Activated CD4-positive, CD25-positive, alpha-beta regulatory T cell (primary cell): ENCODE measurements around the gene PUM1.

Experiments
- DNase-seq, 4 experiments: peaks; one replicate each; lab custom pipeline; 2025; lab: John Stamatoyannopoulos, UW

The PUM1 gene

GRCh38 chr1:30892671-30893073 is 172.8 kb downstream of the PUM1 start:
- DNase-seq, result no peak

- DNase-seq, result no peak
Measured at GRCh38 chr1:30891227-30891552, 174.3 kb downstream of the PUM1 start.

DNA sequence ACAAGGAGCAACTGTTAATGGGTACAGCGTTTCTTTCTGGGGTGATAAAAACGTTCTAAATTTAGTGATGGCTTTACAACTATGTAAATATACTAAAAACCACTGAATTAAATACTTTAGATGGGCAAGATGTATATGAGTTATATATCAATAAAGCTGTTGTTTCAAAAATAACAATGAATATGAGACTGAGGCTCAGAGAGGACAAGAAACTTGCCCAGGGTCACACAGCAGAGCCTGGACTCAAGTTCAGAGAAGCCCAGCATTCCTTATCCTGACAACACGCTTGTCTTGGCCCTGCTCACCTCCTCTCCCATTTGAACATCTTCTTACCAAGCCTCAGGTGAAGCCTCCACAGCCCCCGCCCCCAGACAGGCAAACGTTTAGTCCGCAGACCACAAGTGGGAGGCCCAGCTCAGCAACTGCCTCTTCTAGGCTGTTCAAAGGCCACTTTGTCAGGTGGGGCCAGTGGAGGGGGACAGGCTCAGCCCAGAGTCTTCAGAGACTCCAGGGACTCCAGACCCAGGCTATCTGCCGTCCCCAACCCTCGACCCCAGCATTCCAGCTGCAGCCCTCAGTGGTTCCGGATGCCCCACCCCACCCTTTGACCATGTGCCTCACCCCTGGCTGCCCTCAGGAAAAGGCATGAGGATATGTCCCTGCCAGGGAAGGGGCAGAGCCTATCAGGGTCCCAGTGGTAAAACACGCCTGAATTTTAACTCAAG is 174.9 kb downstream of the PUM1 start:
- DNase-seq, result no peak

GRCh38 chr1:30889511-30889910 is 176.0 kb downstream of the PUM1 start:
- no peak for DNase-seq

GRCh38 chr1:30888975-30889374 is 176.5 kb downstream of the PUM1 start:
- DNase-seq, result no peak

GRCh38 chr1:30888391-30888790 is 177.1 kb downstream of the PUM1 start:
- no peak for DNase-seq

DNA sequence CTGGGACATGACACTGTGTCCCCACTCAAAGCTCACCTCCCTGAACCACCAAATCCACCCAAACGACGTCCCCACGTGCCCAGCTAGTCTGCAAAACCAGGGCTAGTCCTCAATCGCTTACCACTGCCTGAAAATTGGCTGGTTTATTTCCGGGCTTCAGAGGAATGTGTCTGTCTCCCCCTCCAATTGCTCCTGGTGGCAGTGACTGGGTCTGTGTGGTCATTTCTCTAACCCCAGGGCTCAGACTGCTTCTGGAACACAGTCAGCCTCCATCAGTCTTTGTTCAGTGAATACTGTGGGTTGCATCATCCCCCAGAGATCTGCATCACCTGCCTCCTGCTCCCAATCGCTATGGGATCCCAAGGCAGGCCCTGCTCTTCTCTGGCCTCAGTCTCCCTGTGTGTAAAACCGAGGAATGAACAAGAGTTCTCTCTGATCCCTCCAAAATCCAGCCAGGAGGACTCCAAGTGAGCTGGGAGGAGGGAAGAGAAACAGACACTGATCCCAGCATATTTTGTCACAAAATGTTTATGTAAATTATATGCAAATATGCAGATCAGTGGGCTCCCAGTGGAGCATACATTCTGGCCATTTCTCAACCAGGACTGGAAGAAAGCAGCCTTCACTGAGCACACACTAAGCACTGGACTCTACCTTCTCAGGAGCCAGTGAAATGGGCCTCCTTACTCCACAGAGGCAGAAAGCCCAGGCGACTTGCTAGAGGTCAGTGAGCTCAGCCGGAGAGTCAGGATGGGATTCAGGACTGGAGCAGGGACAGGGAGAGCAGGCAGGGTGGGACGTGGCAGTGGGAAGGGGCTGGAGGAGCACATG is 177.8 kb downstream of the PUM1 start:
- no peak for DNase-seq

- DNase-seq, result no peak
Measured at GRCh38 chr1:30886710-30887428, 178.6 kb downstream of the PUM1 start.

DNA sequence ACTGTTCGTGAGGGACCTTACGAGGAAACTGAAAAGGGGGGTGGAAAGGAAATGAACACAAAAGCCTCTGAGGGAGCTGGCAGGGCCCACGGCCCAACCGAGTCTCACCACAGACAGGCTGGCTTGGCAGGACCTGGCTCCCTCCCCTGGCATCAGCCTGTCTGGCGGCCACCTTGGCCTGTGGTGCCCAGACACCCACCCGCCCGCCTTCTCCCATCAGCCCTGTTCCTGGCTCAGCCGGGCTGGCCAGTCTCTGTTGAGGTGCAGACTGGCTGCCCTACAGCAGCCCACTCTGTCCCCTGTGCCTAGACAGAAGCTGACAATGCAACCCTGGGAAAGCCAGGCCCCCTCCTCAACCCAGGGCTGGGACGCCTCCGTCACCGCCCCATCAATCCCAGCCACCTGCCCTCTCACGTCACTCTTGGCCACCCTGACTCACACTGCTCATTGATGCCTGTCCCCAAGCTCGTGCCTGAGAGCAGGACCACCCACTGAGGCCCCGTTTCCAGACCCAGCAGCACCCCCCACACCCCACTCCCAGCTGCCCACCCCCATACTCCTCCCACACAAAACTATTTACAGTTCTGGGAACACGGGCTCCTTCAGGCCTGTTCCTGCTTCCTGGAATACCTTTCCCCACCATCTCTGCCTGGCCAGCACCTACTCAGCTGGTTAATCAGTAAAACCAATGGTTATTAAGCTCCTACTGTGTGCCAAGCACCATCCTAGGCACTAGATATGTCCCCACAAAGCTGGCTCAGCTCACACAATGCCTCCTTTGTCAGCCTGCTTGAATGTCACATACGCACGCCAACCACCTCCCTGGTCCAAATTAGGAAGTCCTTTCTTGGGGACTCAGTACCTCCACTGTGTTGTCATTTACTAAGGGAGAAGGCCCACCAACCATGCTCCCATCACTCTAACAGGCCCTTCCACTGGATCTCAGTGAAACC is 179.7 kb downstream of the PUM1 start:
- no peak for DNase-seq

DNA sequence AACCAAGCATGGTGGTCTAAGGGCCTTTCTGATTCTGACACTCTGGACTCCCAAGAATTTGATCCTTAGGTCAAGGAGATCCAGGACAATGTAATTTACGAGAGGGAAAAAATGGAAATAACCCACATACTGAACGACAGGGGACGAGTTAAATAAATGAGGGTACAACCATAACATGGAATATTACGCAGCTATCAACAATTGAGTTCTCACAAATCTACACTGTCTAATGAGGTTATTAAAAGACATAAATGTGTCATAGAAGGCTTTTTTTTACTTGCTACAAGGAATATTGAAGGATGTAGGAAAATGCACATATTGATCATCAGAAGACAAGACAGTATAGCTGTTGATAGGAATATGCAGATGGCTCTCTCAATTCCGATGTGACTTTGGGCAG is 180.8 kb downstream of the PUM1 start:
- no peak for DNase-seq

DNA sequence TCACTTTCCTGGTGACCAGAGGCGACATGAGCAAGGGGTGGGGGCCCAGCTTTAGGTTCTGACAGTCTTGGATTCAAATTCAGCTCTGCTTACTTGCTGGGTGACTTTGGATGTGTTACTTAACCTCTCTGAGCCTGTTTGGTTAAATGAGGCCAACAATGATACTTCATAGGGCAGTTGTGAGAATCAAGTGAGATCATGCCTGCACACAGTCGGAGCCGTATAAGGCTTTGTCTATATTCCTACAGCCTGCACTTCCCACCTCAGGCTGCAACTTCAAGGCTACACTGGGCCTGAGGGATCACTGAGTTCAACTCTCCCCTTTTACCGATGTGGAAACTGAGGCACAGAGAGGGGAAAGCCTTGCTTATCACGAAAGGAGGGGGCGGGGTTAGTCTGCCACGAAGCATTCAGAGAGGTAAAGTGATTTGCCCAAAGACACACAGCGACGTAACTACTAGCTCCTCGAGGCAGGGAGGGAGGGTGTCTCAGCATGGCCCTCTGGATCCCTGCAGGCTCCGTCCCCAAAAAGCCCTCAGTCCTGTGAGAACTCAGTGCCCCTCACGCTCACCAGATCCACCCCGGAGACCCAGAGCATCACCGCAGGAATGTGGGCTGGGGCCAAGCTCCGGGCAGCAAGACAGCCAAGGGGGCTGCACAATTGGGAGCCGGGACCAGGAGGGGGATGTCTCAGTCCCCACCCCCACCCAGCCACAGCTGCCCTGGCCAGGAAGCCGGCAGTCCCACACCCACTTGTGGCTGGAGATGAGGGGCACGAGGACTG is 181.9 kb downstream of the PUM1 start:
- no peak for DNase-seq

DNA sequence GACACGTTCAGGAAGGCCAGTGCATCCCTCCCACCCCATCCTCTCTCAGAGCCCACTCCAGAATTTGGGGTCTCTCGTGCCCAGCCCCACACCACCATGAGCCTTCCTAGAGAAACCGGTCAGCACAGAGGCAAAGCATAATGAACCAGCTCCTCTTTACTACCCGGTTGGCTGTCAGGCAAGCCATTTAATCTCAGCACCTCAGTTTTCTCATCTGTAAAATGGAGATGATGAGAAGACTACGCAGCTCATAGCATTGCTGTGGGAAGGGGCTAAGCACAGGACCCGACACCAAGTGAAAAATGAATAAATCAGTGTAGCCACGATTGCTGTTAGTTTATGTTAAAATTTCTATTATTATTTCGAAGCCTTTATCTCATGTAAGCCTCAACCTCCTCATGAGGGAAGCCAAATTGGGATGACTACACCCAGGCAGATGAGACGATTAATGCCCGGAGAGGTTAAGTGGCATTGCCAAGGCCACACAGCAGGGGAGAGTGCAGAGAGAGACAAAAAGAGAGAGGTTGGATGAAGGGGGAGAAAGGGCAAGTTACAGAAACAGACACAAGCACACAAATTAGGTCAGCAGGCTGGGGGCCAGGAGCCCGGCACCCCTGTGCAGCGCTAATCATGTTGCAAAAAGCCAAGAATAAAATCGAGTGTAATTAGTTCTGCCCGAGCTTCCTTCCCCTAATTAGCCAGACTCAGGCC is 182.7 kb downstream of the PUM1 start:
- no peak for DNase-seq
